ENCODE measurements around the gene GIMAP2. TPM values are rescaled to one million over a fixed set of nuclear protein-coding genes. Genes with fewer than 3 reads are reported as not detected.

Gene GIMAP2
- total RNA-seq, 2 experiments from 2014 or later: 45.0 to 49.5 TPM

DNA sequence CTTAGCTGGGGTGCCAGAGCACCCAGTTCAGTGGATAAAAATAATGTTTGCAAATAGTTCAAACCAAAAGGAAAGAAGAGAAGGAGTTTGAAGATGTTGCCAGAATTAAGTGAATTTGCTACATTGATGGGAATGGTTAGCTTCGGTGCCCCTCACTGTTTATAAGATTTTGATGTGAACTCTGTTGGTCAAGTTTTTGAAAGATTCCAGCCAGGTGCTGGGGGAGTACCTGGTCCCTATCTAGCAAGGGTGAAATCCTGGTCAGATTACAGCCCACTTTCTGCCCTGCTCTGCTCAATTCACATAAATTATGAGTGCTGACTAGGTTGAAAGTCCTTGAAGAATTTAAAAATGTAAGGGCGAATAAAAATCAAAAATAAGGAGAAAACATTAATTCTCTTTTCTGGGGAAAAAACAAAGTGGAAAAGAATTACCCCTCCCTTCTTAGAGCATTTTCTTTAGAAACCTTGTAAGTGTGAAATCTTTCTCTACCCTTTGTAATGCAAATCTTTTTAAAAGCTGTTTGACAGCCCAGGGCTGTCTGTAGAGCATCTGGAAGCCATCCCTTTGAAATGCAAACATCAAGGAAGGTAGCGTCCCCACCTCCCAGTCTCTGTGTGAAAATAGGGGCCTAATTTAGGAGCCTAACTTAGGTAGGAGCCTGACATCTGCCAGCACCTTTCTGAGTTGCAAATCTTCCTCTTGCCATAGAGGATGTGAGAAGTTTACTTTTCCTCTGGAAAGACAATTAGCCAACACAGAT is 50.3 kb downstream of the GIMAP2 start:
- DNase-seq: peak; percentile 38
- intact Hi-C loops (cut with micrococcal nuclease): loop anchor here (1.0 kb wide), 2 partner anchors 167 to 287 kb away; no protein-coding TSS in a partner anchor
- H3K4me1 Mint-ChIP-seq (ENCODE audit: low read depth): peaks cover 68% of the 10 kb centered on the region
- peaks cover 24% of the 10 kb centered on the region for H3K36me3 Mint-ChIP-seq (ENCODE audit: low read depth)
- no peaks in the 10 kb centered on the region for H3K9me3 Mint-ChIP-seq
- peak overlapping the region; percentile 11 for H3K4me3 Mint-ChIP-seq
- CTCF ChIA-PET: interaction anchor here (0.6 to 3.2 kb wide), 7 partner anchors 13 to 103 kb away, joined by 3 to 10 read pairs (median 4); partner anchors contain the start of gene GIMAP6
- no peaks in the 10 kb centered on the region for H3K27me3 Mint-ChIP-seq (ENCODE audit: low read depth)
- H3K27ac Mint-ChIP-seq: peak overlapping the region; percentile 95

DNA sequence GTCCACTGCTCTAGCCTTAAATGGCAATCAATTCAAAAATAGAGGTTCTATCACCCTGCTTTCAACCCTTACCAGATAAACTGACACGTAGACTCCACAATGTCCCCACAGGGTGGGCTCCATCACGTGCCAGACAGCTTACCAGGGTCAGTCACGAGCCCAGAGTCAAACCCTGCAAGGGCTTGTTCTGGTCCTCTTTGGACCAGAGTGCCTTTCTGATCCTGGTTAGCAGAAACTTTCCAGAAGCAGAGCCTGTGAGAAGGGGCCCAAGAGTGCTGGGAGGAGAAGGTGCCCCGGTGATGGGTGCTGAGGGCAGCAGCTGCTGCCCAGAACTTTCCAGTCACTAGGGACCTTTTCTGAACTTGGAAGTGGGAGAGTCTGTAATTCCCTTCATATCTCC is 51.4 kb downstream of the GIMAP2 start:
- Mint-ChIP-seq H3K4me3 (peak overlapping the region; percentile 88), H3K4me1 (ENCODE audit: low read depth) (peaks cover 72% of the 10 kb centered on the region), H3K36me3 (ENCODE audit: low read depth) (peaks cover 35% of the 10 kb centered on the region), H3K9me3 (no peaks in the 10 kb centered on the region), H3K27ac (peak overlapping the region; percentile 95), H3K27me3 (ENCODE audit: low read depth) (no peaks in the 10 kb centered on the region)
- CTCF ChIA-PET: interaction anchor here (0.7 to 3.2 kb wide), 5 partner anchors 11 to 288 kb away, joined by 3 to 11 read pairs (median 9); partner anchors contain the start of gene GIMAP8
- no peak for DNase-seq
- intact Hi-C loops (cut with micrococcal nuclease): loop anchor here (1.0 kb wide), 2 partner anchors 169 to 289 kb away; no protein-coding TSS in a partner anchor

DNA sequence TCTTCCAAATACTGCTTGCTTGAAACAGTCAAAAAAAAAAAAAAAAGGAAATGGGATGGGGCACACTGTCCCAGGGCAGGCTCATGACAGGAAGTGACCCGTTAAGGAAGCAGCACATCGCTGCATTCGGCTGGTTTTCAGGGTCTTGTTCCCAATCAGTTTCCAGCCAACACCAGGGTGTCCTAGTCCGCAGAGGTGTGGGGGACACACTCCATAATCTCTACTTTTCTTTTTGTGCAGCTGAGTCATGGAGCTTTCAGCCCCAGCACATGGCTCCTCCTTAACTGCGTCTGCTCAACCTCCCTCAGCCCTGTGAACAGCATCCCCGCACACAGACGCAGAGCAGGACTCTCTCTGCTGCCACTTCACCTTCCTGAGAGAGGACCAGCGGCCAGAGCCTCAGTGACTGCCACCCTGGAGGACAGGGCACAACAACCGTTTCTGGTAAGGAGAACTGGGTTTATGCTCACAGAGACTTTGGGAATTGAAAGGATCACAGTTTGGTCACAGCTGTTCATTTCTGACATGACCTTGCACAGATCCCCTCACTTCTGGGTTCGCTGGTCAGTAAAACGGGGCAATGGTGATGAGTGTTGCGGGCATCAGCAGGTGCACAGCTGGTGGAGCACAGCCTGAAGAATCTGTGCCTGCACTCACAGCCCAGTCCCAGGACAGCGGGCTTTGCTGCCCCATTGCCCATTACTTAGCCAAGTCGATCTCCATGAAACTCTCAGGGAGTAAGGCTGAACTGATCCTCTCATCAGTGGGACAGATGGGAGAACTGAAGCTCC is 52.0 kb downstream of the GIMAP2 start, which contains the start of gene GIMAP5:
Gene GIMAP5, plus strand, starts transcription at position 154 of the 791 bp plus-strand sequence. CDS start 3,467 bp downstream, outside the sequence.
- peaks cover 72% of the 10 kb centered on the region for H3K4me1 Mint-ChIP-seq (ENCODE audit: low read depth)
- intact Hi-C loops (cut with micrococcal nuclease): loop anchor here (1.0 to 2.0 kb wide), 3 partner anchors 116 to 285 kb away; partner anchors contain the start of gene GIMAP7
- DNase-seq: peak; percentile 66
- H3K9me3 Mint-ChIP-seq: no peaks in the 10 kb centered on the region
- CTCF ChIA-PET: interaction anchor here (0.7 to 3.2 kb wide), 9 partner anchors 10 to 289 kb away, joined by 3 to 18 read pairs (median 6); partner anchors contain the start of genes GIMAP1 and GIMAP8
- peaks cover 41% of the 10 kb centered on the region for H3K36me3 Mint-ChIP-seq (ENCODE audit: low read depth)
- H3K27ac Mint-ChIP-seq: peak within 1 kb of the TSS; percentile 95
- H3K27me3 Mint-ChIP-seq (ENCODE audit: low read depth): no peaks in the 10 kb centered on the region
- H3K4me3 Mint-ChIP-seq: peak within 1 kb of the TSS; percentile 88

DNA sequence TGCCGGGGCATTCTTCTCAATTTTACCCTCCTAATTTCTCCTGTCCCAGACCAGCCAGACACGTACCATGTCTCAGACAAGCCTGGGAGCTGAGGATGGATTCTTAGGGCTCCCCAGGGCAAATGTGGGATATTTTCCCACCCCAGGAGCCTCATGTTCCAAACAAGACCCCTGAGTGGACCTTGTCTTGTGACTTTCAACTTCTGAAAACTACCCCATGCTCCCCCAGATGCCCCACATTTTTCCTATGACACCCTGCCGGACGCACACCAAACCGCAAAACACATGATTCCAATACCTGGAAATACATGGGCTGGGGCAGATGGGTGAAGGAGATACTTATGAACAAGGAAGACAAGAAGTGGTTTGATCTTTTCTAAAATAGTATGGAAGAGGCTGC is 52.6 kb downstream of the GIMAP2 start:
- H3K36me3 Mint-ChIP-seq (ENCODE audit: low read depth): peaks cover 48% of the 10 kb centered on the region
- H3K4me1 Mint-ChIP-seq (ENCODE audit: low read depth): peaks cover 72% of the 10 kb centered on the region
- H3K9me3 Mint-ChIP-seq: no peaks in the 10 kb centered on the region
- CTCF ChIA-PET: interaction anchor here (0.9 to 2.4 kb wide), 9 partner anchors 9 to 288 kb away, joined by 3 to 18 read pairs (median 4); partner anchors contain the start of genes GIMAP1, GIMAP2 and GIMAP8
- H3K4me3 Mint-ChIP-seq: peak overlapping the region; percentile 88
- peak overlapping the region; percentile 95 for H3K27ac Mint-ChIP-seq
- intact Hi-C loops (cut with micrococcal nuclease): loop anchor here (1.0 to 2.0 kb wide), 3 partner anchors 117 to 286 kb away; partner anchors contain the start of gene GIMAP7
- no peak for DNase-seq
- H3K27me3 Mint-ChIP-seq (ENCODE audit: low read depth): no peaks in the 10 kb centered on the region

DNA sequence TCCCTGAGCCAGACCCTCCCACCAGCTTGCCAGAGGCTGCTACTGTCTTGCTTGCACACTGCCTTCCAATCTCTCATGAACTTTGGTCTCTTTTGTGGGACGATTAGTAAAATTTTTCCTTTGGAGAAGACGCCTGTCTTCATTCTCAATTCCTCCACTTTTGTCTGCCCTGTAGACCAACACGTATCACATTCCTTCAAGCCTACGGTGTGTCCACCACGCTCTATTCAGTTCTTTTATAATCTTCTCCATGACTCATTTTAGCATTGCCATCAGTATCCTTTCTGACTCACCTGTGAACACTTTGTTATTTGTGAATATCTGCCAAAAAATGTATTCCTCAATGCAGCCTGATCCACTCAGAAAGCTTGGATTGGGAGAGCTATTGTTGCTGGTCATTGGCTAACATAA is 53.1 kb downstream of the GIMAP2 start:
- DNase-seq: peak; percentile 47
- Mint-ChIP-seq H3K9me3 (no peaks in the 10 kb centered on the region), H3K27ac (peak overlapping the region; percentile 95), H3K36me3 (ENCODE audit: low read depth) (peaks cover 53% of the 10 kb centered on the region), H3K4me3 (peak overlapping the region; percentile 88), H3K27me3 (ENCODE audit: low read depth) (no peaks in the 10 kb centered on the region), H3K4me1 (ENCODE audit: low read depth) (peaks cover 72% of the 10 kb centered on the region)
- CTCF ChIA-PET: interaction anchor here (0.9 to 2.4 kb wide), 9 partner anchors 9 to 288 kb away, joined by 3 to 18 read pairs (median 4); partner anchors contain the start of genes GIMAP1, GIMAP2 and GIMAP8
- intact Hi-C loops (cut with micrococcal nuclease): loop anchor here (1.0 to 2.0 kb wide), 3 partner anchors 117 to 286 kb away; partner anchors contain the start of gene GIMAP7

DNA sequence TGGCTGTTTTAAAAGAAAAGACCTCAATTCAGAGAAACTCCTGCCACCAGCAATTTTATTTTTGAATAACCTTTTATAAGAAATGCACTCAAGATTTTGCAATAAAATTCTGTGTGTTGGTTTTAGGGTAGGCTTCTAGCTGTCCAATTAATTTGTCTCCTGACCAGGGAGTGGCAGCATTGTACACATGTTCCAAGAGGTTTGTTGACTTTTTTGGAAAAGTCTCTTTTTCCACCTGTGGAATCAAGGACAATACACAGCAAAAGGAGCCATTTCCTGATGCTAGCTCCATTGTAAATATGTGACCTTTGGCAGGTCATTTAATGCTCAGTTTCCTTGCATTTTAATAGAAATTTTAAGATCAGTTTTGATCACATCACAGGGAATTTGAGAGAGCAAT is 53.5 kb downstream of the GIMAP2 start:
- Mint-ChIP-seq H3K4me1 (ENCODE audit: low read depth) (peaks cover 72% of the 10 kb centered on the region), H3K36me3 (ENCODE audit: low read depth) (peaks cover 57% of the 10 kb centered on the region), H3K4me3 (peak overlapping the region; percentile 88), H3K9me3 (no peaks in the 10 kb centered on the region), H3K27me3 (ENCODE audit: low read depth) (no peaks in the 10 kb centered on the region), H3K27ac (peak overlapping the region; percentile 95)
- no peak for DNase-seq
- intact Hi-C loops (cut with micrococcal nuclease): loop anchor here (2.0 kb wide), 1 partner anchor 224 kb away; the partner anchor contains the start of gene GIMAP7
- CTCF ChIA-PET: interaction anchor here (0.9 to 2.4 kb wide), 9 partner anchors 9 to 289 kb away, joined by 3 to 18 read pairs (median 4); partner anchors contain the start of genes GIMAP1, GIMAP2 and GIMAP8

- H3K9me3 Mint-ChIP-seq: no peaks in the 10 kb centered on the region
- CTCF ChIA-PET: interaction anchor here (1.6 kb wide), 2 partner anchors 170 to 289 kb away, joined by 3 to 5 read pairs; no protein-coding TSS in a partner anchor
- DNase-seq: peak; percentile 71
- H3K36me3 Mint-ChIP-seq (ENCODE audit: low read depth): peaks cover 66% of the 10 kb centered on the region
- H3K4me1 Mint-ChIP-seq (ENCODE audit: low read depth): peaks cover 72% of the 10 kb centered on the region
- peak overlapping the region; percentile 95 for H3K27ac Mint-ChIP-seq
- intact Hi-C loops (cut with micrococcal nuclease): loop anchor here (10.0 kb wide), 1 partner anchor 865 kb away; the partner anchor contains the start of gene ATP6V0E2
- no peaks in the 10 kb centered on the region for H3K27me3 Mint-ChIP-seq (ENCODE audit: low read depth)
- H3K4me3 Mint-ChIP-seq: peak overlapping the region; percentile 82
These were observed 54.5 kb downstream of the GIMAP2 start for GRCh38 chr7:150740053-150740452.

DNA sequence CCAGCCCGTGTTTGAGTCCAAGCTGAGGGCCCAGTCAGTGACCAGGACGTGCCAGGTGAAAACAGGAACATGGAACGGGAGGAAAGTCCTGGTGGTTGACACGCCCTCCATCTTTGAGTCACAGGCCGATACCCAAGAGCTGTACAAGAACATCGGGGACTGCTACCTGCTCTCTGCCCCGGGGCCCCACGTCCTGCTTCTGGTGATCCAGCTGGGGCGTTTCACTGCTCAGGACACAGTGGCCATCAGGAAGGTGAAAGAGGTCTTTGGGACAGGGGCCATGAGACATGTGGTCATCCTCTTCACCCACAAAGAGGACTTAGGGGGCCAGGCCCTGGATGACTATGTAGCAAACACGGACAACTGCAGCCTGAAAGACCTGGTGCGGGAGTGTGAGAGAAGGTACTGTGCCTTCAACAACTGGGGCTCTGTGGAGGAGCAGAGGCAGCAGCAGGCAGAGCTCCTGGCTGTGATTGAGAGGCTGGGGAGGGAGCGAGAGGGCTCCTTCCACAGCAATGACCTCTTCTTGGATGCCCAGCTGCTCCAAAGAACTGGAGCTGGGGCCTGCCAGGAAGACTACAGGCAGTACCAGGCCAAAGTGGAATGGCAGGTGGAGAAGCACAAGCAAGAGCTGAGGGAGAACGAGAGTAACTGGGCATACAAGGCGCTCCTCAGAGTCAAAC is 56.9 kb downstream of the GIMAP2 start:
- DNase-seq: peak; percentile 66
- H3K4me1 Mint-ChIP-seq (ENCODE audit: low read depth): peaks cover 76% of the 10 kb centered on the region
- no peaks in the 10 kb centered on the region for H3K27me3 Mint-ChIP-seq (ENCODE audit: low read depth)
- H3K36me3 Mint-ChIP-seq (ENCODE audit: low read depth): peaks cover 74% of the 10 kb centered on the region
- intact Hi-C loops (cut with micrococcal nuclease): loop anchor here (10.0 kb wide), 1 partner anchor 868 kb away; the partner anchor contains the start of gene ATP6V0E2
- H3K27ac Mint-ChIP-seq: peak overlapping the region; percentile 95
- no peaks in the 10 kb centered on the region for H3K9me3 Mint-ChIP-seq
- CTCF ChIA-PET: interaction anchor here (0.6 to 2.1 kb wide), 8 partner anchors 12 to 295 kb away, joined by 3 to 12 read pairs (median 5); partner anchors contain the start of genes GIMAP1 and GIMAP4
- peak overlapping the region; percentile 82 for H3K4me3 Mint-ChIP-seq

Other genes with a start within 250 kb of the GIMAP2 start
- 1 to 10 TPM; 9.1 to 9.7 TPM for gene GIMAP8, start 235.1 kb upstream of the GIMAP2 start, total RNA-seq
- 10 to 100 TPM; 41.6 TPM for gene GIMAP7, start 170.8 kb upstream of the GIMAP2 start, total RNA-seq
- 100 to 1,000 TPM; 180 to 193 TPM for gene GIMAP4, start 118.3 kb upstream of the GIMAP2 start, total RNA-seq
- gene GIMAP6, start 53.3 kb upstream of the GIMAP2 start, total RNA-seq: 10 to 100 TPM; 19.2 to 20.7 TPM
- 1 to 10 TPM; 5.1 to 5.3 TPM for gene GIMAP1, start 30.9 kb downstream of the GIMAP2 start, total RNA-seq
- 10 to 100 TPM; 32.1 to 32.3 TPM for gene GIMAP5, start 51.7 kb downstream of the GIMAP2 start, total RNA-seq
- gene TMEM176B, start 114.7 kb downstream of the GIMAP2 start, total RNA-seq: not detected
- gene TMEM176A, start 115.1 kb downstream of the GIMAP2 start, total RNA-seq: not detected
- gene AOC1, start 166.8 kb downstream of the GIMAP2 start, total RNA-seq: not detected

Measured in activated naive CD4-positive, alpha-beta T cell treated with anti-CD3 and anti-CD28 coated beads for 36 hours (primary cell).